RWPE2 (cell line): Measurements from ENCODE around the gene CTNNA1.

Source experiments
- ATAC-seq: fragments of 200-7000 bp; cut with Tn5 transposase; 3 replicates; pipeline ENCODE4 v1.9.1; 2021; ENCODE audit warnings: low read depth
- DNase-seq: peaks from one replicate; pipeline ENCODE4 v3.0.0-alpha.2; 2020; ENCODE audit warnings: low spot score
- H3K27ac ChIP-seq: fragments of 450-650 bp; 2 replicates; pipeline ENCODE4 v1.5.1; 2017; ENCODE audit warnings: mild to moderate bottlenecking; ENCODE audit not compliant: poor library complexity, severe bottlenecking
- H3K27me3 ChIP-seq: fragments of 250-450 bp; sonication (Bioruptor Pico); 2 replicates; pipeline ENCODE4 v1.5.1; 2021; ENCODE audit warnings: mild to moderate bottlenecking, moderate library complexity; ENCODE audit not compliant: insufficient read depth, poor library complexity, severe bottlenecking
- H3K36me3 ChIP-seq: fragments of 250-450 bp; sonication (Bioruptor Pico); 2 replicates; pipeline ENCODE4 v1.5.1; 2020; ENCODE audit warnings: low read depth, mild to moderate bottlenecking, moderate library complexity
- H3K4me1 ChIP-seq: fragments of 250-450 bp; sonication (Bioruptor Pico); 2 replicates; pipeline ENCODE4 v1.5.1; 2021; ENCODE audit warnings: mild to moderate bottlenecking, moderate library complexity; ENCODE audit not compliant: insufficient read depth, poor library complexity, severe bottlenecking
- H3K4me3 ChIP-seq: fragments of 250-450 bp; sonication (Bioruptor Pico); 2 replicates; pipeline ENCODE4 v1.5.1; 2021; ENCODE audit warnings: mild to moderate bottlenecking, moderate library complexity; ENCODE audit not compliant: severe bottlenecking
- H3K9me3 ChIP-seq: fragments of 250-450 bp; sonication (Bioruptor Pico); 2 replicates; pipeline ENCODE4 v1.5.1; 2021; ENCODE audit warnings: mild to moderate bottlenecking, moderate library complexity; ENCODE audit not compliant: severe bottlenecking
- TF ChIP-seq, protein P1 (sequence below): fragments of 450-650 bp; IDR thresholded peaks from one replicate; pipeline ENCODE4 v1.5.1; 2017; ENCODE audit warnings: mild to moderate bottlenecking, moderate library complexity; ENCODE audit not compliant: poor library complexity, severe bottlenecking

CTNNA1 gene

DNA sequence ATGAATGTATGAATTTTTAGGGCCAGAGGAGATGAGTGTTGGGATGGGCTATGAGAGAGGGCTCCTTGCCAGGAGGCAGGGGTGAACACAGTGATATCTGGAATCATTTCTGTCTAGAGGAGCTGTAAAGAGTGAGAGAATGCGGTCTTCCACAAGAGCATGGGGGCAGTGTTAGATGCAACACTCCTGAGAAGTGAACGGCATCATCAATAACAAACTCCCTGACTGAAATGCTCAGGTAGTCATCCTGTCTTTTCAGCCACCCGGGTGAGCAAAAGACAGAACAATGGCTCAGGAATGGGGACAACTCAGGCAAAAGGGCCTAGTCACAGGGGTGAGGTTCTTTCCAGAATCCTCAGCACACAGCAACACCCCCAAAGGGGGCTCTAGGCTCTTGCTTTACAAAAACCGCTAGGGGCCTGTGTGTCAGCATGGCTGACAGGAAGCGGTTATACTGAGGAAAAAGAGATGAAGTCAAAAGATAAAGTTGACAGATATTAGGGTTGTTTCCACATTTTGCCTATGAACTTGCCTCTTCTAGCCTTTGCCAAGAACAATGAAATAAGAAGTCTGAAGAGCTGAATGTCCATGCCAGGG is 226.6 kb downstream of the CTNNA1 start:
- H3K4me1 ChIP-seq = no peaks in the 10 kb centered on the region
- H3K36me3 ChIP-seq = no peaks in the 10 kb centered on the region
- DNase-seq (no peak), ATAC-seq (no peak)
- no peaks in the 10 kb centered on the region for H3K27me3 ChIP-seq
- H3K9me3 ChIP-seq = no peaks in the 10 kb centered on the region
- no peak overlapping the region for H3K27ac ChIP-seq
- no peak overlapping the region for H3K4me3 ChIP-seq
- TF ChIP-seq, protein P1, sequence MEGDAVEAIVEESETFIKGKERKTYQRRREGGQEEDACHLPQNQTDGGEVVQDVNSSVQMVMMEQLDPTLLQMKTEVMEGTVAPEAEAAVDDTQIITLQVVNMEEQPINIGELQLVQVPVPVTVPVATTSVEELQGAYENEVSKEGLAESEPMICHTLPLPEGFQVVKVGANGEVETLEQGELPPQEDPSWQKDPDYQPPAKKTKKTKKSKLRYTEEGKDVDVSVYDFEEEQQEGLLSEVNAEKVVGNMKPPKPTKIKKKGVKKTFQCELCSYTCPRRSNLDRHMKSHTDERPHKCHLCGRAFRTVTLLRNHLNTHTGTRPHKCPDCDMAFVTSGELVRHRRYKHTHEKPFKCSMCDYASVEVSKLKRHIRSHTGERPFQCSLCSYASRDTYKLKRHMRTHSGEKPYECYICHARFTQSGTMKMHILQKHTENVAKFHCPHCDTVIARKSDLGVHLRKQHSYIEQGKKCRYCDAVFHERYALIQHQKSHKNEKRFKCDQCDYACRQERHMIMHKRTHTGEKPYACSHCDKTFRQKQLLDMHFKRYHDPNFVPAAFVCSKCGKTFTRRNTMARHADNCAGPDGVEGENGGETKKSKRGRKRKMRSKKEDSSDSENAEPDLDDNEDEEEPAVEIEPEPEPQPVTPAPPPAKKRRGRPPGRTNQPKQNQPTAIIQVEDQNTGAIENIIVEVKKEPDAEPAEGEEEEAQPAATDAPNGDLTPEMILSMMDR = no peak

DNA sequence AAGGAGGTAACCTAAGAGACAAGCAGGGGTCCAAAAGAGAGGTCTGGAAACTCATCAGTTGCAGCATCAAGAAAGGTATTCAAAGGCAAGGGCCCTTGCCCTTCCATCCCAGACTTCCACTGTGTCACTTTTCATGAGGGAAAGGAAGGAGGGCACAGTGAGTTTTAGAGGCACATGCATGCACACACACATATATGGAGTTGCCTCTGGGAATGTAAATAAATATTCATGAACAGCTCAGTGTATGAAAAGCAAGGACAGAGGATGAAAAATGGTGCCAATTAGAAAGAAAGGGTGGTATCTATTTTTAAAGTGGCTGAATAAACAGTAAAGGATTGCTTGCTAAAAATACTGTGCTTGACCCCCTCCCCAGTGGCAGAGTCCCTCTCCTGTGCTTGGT is 227.2 kb downstream of the CTNNA1 start:
- TF ChIP-seq, protein P1 = no peak
- no peaks in the 10 kb centered on the region for H3K4me1 ChIP-seq
- ATAC-seq (no peak), DNase-seq (no peak)
- no peaks in the 10 kb centered on the region for H3K36me3 ChIP-seq
- H3K4me3 ChIP-seq = no peak overlapping the region
- H3K27me3 ChIP-seq = no peaks in the 10 kb centered on the region
- H3K9me3 ChIP-seq = no peaks in the 10 kb centered on the region
- H3K27ac ChIP-seq = no peak overlapping the region

DNA sequence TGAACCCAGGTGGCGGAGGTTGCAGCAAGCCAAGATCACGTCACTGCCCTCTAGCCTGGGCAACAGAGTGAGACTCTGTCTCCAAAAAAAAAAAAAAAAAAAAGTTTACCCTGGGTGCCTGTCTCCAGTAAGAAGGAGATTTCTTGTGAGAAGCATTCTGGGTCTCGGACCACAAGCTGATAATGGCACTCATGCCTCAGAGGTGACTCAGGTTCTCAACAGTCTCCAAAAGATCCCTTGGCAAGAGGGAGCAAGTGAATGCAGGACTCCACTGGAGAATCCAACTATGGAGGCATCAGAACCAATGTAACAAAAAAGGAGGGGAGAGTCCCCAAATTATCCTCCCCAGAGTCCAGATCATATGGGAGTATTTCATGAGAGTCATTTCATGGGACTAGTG is 227.9 kb downstream of the CTNNA1 start:
- no peaks in the 10 kb centered on the region for H3K27me3 ChIP-seq
- H3K9me3 ChIP-seq = no peaks in the 10 kb centered on the region
- no peak for ATAC-seq
- no peak for DNase-seq
- H3K36me3 ChIP-seq = no peaks in the 10 kb centered on the region
- no peaks in the 10 kb centered on the region for H3K4me1 ChIP-seq
- TF ChIP-seq, protein P1 = no peak
- H3K4me3 ChIP-seq = no peak overlapping the region
- no peak overlapping the region for H3K27ac ChIP-seq

DNA sequence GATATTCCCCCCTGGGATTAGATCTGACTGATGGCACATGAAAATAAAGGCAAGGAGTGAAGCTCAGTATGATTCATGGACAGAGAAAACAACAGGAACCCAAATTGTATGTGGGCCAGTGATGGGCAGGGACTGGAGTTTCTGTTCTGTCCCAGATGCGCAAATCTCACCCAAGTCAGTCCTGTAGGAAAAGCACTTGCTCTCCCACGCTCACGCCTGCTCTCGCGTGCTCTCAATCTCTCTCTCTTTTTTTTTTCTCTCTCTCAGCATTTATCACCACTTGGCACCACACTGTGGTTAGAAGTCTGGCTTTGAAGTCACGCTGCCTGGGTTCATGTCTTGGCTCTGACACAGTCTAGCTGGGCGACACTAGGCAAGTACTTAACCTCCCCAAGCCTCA is 228.4 kb downstream of the CTNNA1 start:
- H3K4me3 ChIP-seq = no peak overlapping the region
- no peaks in the 10 kb centered on the region for H3K27me3 ChIP-seq
- ATAC-seq (no peak), DNase-seq (no peak)
- TF ChIP-seq, protein P1 = no peak
- H3K36me3 ChIP-seq = no peaks in the 10 kb centered on the region
- H3K9me3 ChIP-seq = no peaks in the 10 kb centered on the region
- no peak overlapping the region for H3K27ac ChIP-seq
- no peaks in the 10 kb centered on the region for H3K4me1 ChIP-seq

DNA sequence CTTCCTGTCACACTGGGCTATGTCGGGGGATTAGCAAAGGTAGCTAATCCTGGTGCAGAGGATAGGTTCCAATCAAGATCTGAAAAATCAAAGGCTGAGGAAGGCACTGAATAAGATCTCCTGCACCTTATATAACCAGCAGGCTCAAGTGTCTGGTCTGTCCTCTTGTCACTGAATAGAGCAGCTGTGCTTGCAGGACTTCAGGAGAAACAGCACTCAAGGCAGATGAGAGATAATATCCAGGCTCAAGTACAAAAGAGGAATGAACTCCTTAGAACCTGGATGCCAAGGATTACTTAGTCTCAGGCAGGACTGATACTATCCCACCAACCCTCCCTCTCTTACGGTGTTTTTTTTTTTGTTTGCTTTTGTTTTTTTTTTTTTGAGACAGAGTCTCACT is 230.8 kb downstream of the CTNNA1 start:
- no peak overlapping the region for H3K4me3 ChIP-seq
- TF ChIP-seq, protein P1 = no peak
- no peak overlapping the region for H3K27ac ChIP-seq
- H3K4me1 ChIP-seq = no peaks in the 10 kb centered on the region
- no peaks in the 10 kb centered on the region for H3K9me3 ChIP-seq
- DNase-seq (no peak), ATAC-seq (no peak)
- no peaks in the 10 kb centered on the region for H3K27me3 ChIP-seq
- no peaks in the 10 kb centered on the region for H3K36me3 ChIP-seq
